ENCODE results near the gene KDSR.

The KDSR gene

GRCh38 chr18:63367053-63367953 is at the start of gene KDSR:
KDSR (minus strand) TSS chr18:63367206; CDS start chr18:63367118, 88 bp downstream.
- peak; percentile 76 for DNase-seq (ENCODE audit: low read depth)

GRCh38 chr18:63412953-63413352 is 45.9 kb upstream of the KDSR start:
- DNase-seq (ENCODE audit: low read depth) = no peak

DNA sequence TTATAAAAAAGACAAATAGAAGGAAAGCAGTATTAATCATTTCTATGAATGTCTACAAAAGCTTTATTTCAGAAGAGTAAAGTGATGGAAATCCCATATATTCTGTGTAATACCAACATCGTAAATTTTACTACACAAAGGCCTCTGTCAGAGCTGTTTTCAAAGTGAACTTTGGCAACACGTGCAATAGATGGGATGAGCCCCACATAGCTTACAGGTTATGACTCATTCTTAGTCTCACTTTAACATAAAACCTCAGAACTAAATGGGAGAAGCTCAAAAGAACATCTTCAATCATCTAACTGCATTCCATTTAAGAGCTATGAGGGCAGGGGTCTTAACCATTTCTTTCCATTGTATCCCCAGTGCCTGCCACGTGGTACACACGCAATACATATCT is 43.8 kb upstream of the KDSR start:
- no peak for DNase-seq (ENCODE audit: low read depth)

DNA sequence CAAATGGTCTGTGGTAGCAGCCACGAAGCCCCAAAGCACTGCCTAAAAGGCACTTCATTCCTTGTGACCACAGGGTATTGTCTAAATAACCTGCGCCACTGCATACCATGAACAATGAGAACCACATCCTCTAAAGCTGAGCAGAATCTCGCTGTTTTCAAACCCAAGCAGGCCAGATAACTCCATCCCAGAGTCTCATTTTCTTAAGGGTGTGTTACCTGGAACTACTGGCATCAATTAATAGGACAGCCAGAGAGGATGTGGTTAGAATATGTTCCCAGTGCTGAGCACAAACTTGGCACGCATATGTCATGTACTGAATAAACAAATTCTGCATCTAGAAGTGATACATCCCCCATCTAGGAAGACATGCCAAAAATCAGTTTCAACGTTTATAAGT is 42.3 kb upstream of the KDSR start:
- no peak for DNase-seq (ENCODE audit: low read depth)

DNA sequence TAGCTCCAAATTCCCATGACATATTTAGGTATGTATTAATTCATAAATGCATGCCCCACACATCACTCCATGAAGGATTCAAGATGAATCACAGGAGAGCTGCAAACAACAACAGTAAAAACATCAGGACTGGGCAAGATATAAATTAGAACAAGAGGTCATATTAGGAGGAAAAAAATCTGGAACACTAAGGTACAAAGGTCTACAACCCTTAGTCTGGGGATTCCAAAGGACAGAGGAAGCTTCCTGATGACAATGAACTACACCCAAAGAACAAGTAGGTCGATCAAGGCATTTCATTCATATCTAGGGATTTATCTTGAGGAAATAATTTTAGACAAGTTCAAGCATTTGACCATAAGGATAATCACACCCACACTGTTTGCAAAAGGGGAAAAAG is 40.7 kb upstream of the KDSR start:
- DNase-seq (ENCODE audit: low read depth) = no peak

GRCh38 chr18:63405986-63406385 is 39.0 kb upstream of the KDSR start:
- no peak for DNase-seq (ENCODE audit: low read depth)

- no peak for DNase-seq (ENCODE audit: low read depth)
These were observed 35.5 kb upstream of the KDSR start for GRCh38 chr18:63402246-63403162.

DNA sequence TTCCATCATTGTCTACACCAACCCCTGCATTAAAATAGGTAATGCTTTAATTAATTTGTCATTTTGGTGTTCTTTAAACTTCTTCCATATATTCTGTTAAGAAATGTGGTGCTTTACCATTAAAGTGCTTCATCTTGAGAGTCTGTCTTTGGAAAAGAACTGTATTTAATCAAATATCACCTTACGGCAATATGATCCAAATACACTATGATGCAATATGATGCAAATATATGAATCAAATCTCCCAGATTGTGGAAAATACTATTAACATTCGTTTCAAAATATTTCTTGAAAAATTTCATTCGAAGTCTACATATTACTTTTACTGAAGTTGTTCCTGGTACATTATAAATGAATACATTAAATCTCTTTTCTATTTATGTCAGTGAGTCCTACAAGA is 32.3 kb upstream of the KDSR start:
- DNase-seq (ENCODE audit: low read depth) = no peak

- DNase-seq (ENCODE audit: low read depth) = no peak
These were observed 30.3 kb upstream of the KDSR start for GRCh38 chr18:63397349-63397748.

DNA sequence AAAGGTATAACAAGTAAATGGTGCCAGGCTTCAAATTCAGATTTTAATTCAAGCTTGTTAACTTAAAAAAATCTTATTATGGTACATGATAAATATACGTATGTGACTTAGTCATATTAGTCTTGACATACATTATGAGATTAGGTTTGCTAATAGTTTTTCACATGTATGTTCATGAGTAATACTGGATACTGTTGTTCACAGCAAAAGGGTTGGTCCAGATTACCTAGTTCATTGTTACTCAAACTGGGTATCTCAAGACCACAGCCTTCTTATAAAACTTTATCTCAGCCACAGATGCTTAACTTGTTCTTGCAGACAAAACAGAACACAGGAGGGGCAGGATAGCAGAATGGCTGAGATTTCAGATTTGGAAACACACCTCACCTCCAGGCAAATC is 28.5 kb upstream of the KDSR start:
- DNase-seq (ENCODE audit: low read depth) = no peak

DNA sequence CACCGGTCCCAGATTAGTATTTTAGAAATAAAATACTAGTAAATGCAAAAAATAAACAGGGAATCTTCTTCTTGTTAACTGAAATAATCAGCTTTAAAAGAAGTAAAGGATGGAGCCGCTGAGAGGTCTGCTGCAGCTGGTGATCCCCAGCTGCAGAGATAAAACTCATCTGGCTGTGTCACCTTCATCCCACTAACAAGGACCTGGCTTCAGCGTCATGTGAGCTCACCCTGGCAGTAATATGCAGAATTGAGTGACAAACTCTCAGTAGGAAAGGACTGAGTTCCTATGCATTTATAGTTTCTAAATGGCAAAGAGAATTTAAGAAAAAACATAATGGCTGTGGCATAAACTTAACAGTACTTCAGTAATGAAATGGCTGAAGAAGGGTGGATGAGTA is 27.9 kb upstream of the KDSR start:
- DNase-seq (ENCODE audit: low read depth) = no peak

DNA sequence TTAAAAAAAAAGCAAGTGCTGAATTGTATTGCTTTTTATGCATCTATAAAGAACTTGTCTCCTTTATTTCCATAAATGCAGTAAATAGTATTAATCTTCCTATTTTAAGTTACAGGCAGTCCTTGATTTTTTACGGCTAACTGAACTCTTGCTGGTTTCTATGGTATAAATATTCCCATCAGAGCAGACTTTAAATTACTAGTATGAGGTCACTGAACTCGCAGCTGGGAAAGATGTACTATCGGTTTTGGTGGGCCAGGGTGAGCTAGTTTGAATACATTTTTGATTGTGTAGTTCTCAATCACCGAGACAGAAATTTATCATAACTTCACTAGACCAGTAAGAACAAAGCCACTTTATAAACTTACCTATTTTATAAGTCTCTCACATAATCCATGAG is 20.9 kb upstream of the KDSR start:
- DNase-seq (ENCODE audit: low read depth) = no peak

DNA sequence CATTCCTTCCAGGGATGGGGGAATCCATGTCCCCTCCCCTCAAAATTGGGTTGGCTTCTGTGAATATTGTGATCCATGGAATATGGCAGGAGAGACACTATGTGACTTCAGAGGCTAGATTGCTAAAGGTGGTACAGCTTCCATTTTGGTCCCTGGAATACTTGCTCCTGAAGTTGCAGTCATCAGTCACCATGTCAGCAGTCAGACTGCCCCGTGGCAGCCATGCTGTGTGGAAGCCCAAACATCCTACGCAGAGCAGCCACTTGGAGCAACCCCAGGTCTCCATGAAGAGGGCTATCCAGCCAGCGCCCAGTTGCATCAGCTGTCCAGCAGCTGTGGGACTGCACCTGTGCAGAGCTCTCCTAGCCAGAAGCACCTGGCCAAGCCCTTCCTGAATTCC is 15.8 kb upstream of the KDSR start:
- DNase-seq (ENCODE audit: low read depth) = no peak

- no peak for DNase-seq (ENCODE audit: low read depth)
These were observed 12.6 kb upstream of the KDSR start for GRCh38 chr18:63379639-63379962.

- no peak for DNase-seq (ENCODE audit: low read depth)
These were observed 12.1 kb upstream of the KDSR start for GRCh38 chr18:63378919-63379638.

DNA sequence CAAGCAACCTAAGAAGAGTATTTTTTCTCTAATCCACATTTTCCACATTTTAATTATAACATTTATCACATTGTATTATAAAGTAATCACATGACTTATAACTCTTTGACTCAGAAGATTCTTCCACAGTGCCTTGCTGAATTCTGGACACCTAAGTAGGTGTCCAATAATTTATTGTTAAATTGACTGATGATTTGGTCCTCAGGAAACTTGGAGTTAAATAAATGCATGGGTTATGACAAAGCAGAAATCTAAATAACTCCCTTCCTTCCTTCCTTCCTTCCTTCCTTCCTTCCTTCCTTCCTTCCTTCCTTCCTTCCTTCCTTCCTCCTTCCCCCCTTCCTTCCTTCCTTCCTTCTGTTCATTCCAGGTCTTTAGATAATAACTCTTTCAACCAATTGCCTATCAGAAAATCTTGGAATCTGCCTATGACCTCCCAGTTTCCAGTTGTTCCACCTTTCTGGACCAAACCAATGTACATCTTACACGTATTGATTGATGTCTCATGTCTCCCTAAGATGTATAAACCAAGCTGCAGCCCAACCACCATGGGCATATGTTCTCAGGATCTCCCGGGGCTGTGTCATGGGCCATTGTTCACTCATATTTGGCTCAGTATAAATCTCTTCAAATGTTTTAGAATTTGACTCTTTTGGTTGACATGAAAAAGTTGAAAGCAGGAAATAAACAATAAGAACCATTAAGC is 10.4 kb upstream of the KDSR start:
- no peak for DNase-seq (ENCODE audit: low read depth)

GRCh38 chr18:63376538-63376937 is 9.5 kb upstream of the KDSR start:
- no peak for DNase-seq (ENCODE audit: low read depth)

- no peak for DNase-seq (ENCODE audit: low read depth)
These were observed 7.5 kb upstream of the KDSR start for GRCh38 chr18:63374540-63374939.

- DNase-seq (ENCODE audit: low read depth) = no peak
These were observed 6.2 kb upstream of the KDSR start for GRCh38 chr18:63373161-63373560.

- no peak for DNase-seq (ENCODE audit: low read depth)
These were observed 1.6 kb upstream of the KDSR start for GRCh38 chr18:63368611-63369010.

- DNase-seq (ENCODE audit: low read depth) = peak; percentile 49
These were observed 573 bp downstream of the KDSR start for GRCh38 chr18:63366213-63367052.
